Omental fat pad (tissue), 4 donors: Measurements from ENCODE around the gene HSD17B14. TPM values are rescaled to one million over a fixed set of nuclear protein-coding genes. Genes with fewer than 3 reads are reported as not detected.

Experiments used
- ATAC-seq: fragments of 150-250 bp; one replicate; pipeline ENCODE4 v1.9.1; 2016; ENCODE audit warnings: mild to moderate bottlenecking, moderate library complexity; ENCODE audit not compliant: low FRiP score
- DNase-seq: peaks from one replicate; pipeline ENCODE4 v3.0.0-alpha.2; 2019; ENCODE audit warnings: low spot score
- total RNA-seq, 4 donors: library from RNA; depleted of rRNA; stranded (reverse); fragments of >200 nt; gene quantifications; one replicate each; pipeline ENCODE4 v1.1.0, GENCODE V29; 2016
- TF ChIP-seq, protein P1 (sequence below), 3 donors: fragments of 450-650 bp; IDR thresholded peaks; one replicate each; pipeline ENCODE4 v1.5.1; 2016 to 2017; ENCODE audit warnings: antibody characterized with exemption in 3 of 3, mild to moderate bottlenecking in 3 of 3, moderate library complexity in 2 of 3

The HSD17B14 gene
- total RNA-seq, 4 donors from 2014 or later: 11.0 to 19.3 (median 13.0) TPM

GRCh38 chr19:48821633-48822032, 14.7 kb downstream of the HSD17B14 start:
- TF ChIP-seq, protein P1, sequence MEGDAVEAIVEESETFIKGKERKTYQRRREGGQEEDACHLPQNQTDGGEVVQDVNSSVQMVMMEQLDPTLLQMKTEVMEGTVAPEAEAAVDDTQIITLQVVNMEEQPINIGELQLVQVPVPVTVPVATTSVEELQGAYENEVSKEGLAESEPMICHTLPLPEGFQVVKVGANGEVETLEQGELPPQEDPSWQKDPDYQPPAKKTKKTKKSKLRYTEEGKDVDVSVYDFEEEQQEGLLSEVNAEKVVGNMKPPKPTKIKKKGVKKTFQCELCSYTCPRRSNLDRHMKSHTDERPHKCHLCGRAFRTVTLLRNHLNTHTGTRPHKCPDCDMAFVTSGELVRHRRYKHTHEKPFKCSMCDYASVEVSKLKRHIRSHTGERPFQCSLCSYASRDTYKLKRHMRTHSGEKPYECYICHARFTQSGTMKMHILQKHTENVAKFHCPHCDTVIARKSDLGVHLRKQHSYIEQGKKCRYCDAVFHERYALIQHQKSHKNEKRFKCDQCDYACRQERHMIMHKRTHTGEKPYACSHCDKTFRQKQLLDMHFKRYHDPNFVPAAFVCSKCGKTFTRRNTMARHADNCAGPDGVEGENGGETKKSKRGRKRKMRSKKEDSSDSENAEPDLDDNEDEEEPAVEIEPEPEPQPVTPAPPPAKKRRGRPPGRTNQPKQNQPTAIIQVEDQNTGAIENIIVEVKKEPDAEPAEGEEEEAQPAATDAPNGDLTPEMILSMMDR (IDR thresholded peaks at IDR 0.05): no peak
- DNase-seq (no peak), ATAC-seq (no peak)

DNA sequence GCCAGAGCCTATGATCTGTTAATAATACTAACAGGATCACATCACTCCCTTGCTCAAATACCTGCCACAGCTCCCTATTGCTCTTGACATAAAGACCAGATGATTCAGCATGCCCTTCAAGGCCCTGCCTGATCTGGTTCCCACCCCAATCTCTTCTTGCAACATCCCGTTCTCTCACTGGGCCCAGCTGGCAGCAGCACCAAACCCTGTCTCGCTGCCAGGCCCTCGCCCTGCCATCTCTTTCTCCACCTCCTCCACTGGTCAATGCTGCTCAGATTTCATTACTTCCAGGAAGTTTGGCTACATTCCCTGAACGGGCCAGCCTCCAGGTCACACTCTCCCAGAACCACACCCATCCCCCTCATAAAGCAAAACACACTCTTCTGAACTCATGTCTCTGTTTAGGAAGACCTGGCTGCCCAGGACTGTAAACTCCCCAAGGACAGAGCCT, 16.9 kb downstream of the HSD17B14 start:
- ATAC-seq (peak; percentile 96), DNase-seq (peak; percentile 45)
- TF ChIP-seq, protein P1 (IDR thresholded peaks at IDR 0.05): no peak

DNA sequence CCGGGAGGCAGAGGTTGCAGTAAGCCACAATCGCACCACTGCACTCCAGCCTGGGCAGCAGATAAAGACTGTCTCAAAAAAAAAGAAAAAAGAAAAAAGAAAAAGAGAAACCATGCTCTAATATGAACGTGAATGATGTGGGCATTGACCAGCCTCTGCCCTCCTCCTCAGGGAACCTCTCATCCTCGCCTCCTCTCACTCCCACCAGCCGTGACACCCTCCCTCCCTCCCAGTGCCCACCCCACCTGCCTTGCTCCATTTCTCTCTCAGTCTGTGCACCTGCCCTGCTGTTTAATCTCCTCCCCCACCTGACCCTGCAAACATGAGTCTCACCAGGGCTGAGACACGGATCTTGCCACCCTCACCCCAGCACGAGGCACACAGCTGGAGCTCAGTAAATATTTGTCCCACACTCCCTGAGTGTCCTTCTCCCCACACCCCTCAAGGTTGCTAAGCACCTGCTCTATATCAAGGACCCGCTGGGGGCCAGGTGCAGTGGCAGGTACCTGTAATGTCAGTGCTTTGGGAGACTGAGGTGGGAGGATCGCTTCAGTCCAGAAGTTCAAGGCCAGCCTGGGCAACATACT, 18.0 kb downstream of the HSD17B14 start:
- no peak for ATAC-seq
- TF ChIP-seq, protein P1 (IDR thresholded peaks at IDR 0.05): no peak
- DNase-seq: no peak

- ATAC-seq: no peak
- TF ChIP-seq, protein P1 (IDR thresholded peaks at IDR 0.05): no peak
- DNase-seq: no peak
Observed at GRCh38 chr19:48817585-48818124, 18.6 kb downstream of the HSD17B14 start.

- TF ChIP-seq, protein P1 (IDR thresholded peaks at IDR 0.05): no peak
- ATAC-seq: no peak
- no peak for DNase-seq
Observed at GRCh38 chr19:48815870-48816501, 20.3 kb downstream of the HSD17B14 start.

GRCh38 chr19:48814895-48815294, 21.4 kb downstream of the HSD17B14 start:
- DNase-seq (no peak), ATAC-seq (no peak)
- TF ChIP-seq, protein P1 (IDR thresholded peaks at IDR 0.05): no peak
